Stimulated activated CD4-positive, alpha-beta T cell treated with anti-CD3 and anti-CD28 coated beads, Interleukin-15, amount 100 ng/mL, for 1 hour (primary cell): ENCODE data around the gene EAF2.
"Not testable (repeated sequence)": the region's sequence is repeated elsewhere in the genome, so short reads cannot be mapped to it uniquely, and the experiment has no call there.

ENCODE experiments used
- DNase-seq, 2 donors: peaks; one replicate each; pipeline ENCODE4 v3.0.0-alpha.2; 2020; ENCODE audit warnings: low read depth in 1 of 2, low spot score in 1 of 2

The EAF2 gene

GRCh38 chr3:121857778-121858177, 22.8 kb downstream of the EAF2 start:
- not testable (repeated sequence) for DNase-seq

GRCh38 chr3:121863247-121863646, 28.2 kb downstream of the EAF2 start:
- DNase-seq, result not testable (repeated sequence)

DNA sequence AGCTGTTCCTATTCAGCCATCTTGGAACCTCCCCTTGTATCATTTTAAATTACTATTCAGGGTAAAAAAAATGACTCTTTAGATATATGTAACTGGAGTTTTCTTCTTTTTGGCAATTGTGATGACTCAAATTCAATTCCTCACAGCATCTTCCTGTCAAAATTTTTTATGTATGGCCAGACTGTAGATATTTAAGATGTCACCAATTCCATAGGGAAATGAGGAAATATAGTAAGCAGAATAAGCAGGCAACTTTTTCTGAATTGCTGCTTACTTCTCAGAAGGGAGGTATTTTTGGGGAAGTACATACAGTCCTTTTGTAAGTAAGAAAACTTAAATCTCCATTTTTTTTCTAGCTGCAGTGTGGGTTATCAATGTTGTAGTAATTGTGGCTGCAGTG, 28.8 kb downstream of the EAF2 start:
- no peak for DNase-seq

DNA sequence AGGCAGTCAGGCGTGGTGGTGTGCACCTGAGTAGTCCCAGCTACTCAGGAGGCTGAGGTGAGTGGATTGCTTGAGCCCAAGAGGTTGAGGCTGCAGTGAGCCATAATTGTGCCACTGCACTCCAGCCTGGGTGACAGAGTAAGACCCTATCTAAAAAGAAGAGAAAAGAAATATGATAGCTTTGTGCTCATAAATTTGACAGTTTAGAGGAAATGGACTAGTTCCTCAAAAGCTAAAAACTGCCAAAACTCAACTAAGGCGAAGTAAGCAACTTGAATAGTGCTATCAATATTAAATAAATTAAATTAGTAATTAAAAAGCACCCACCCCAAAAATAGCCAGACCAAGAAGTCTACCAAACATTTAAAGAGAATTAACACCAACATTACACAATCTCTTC, 34.7 kb downstream of the EAF2 start:
- DNase-seq, result no peak

DNA sequence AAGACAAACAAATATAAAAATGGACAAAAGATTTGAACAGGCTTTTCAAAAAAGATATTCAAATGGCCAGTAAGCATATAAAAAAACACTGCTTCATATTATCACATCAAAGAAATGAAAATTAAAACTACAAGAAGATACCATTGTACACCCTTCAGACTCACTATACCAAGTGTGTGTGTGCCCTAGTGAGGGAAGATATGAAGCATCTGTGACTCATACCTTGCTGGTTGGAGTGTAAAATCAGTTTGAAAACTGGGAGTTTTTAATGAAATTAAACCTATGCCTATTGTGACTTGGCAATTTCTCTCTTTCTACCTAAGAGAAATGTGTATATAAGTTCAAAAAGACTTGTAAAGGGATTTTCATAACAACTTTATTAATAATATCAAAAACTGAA, 35.7 kb downstream of the EAF2 start:
- DNase-seq, result no peak

- DNase-seq, result no peak
Observed at GRCh38 chr3:121871430-121871829, 36.4 kb downstream of the EAF2 start.

- no peak for DNase-seq
Observed at GRCh38 chr3:121878411-121878810, 43.4 kb downstream of the EAF2 start.

DNA sequence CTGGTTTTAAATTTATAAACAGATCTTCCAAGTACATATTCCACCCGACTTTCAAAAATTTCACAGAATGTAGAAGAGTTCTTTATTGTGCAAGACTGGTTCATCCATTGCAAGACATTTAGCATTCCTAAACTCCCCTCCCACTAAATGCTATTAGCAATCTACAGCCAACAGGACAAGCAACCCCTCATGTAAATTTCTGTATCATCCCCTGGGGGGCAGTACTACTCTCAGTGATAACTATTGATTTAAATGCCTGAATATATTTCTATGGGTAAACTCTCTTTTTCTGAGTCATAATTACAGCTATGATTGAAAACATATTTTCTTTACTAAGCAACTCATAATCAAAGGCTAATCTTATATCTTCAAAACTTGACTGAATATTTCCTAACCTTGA, 48.5 kb downstream of the EAF2 start:
- no peak for DNase-seq

DNA sequence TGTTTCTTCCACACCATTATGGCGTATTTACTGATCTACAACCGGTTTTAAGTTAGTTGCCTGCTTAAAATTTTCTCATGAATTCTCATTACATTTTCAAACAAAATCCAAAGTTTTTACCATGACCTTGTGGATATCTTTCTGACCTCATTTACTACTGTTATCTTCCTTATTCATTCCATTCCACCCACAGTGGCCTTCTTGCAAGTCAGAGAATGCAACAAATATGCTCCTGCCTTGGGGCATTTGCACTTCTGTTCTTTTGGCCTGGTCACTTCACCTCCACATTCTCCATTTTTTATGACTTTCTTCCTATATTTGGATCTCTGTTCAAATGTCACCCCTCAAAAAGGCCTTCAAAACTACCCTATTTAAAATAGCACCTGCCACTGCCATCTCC, 50.4 kb downstream of the EAF2 start:
- no peak for DNase-seq

GRCh38 chr3:121894301-121894990, 59.4 kb downstream of the EAF2 start, which contains the start of gene SLC15A2:
Gene SLC15A2, plus strand, starts transcription at chr3:121894401. Its CDS starts 76 bp downstream, at chr3:121894477.
- no peak for DNase-seq

DNA sequence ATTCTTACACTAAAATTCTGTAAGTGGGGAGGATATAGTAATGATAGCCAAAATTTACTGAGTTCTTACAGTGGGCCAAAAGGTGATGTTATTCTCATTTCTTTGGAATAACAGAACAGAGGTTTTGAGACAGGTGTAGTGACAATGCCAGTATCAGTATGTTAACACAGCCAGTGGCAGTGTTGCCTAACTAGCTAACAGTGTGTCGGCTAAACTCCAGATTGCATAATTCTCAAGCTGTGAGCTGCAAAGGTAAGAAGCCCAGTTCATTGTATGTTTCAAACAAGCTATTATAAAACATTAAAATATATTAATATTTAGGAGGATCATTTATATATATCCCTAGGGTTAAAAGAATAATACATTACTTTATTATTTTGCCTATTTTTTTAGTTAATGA, 60.1 kb downstream of the EAF2 start:
- DNase-seq, result no peak

DNA sequence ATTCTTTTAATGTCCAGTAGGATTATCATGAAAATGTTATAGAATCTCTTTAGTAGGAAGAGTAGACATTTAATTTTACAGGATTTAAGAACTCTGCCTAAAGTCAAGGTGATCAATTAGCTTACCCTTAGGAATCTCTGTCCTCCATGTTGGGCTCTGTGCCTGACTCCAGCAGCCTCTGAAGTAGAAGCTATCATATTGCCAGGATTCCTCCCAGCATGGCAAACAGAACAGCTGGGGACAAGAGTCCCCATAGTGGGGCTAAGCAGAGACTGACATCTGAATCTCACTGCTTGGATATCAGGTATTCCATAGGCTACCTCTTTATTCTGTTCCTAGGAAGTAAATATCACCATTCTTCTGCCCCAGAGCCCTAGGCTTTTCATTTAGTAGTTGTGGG, 60.7 kb downstream of the EAF2 start:
- no peak for DNase-seq

DNA sequence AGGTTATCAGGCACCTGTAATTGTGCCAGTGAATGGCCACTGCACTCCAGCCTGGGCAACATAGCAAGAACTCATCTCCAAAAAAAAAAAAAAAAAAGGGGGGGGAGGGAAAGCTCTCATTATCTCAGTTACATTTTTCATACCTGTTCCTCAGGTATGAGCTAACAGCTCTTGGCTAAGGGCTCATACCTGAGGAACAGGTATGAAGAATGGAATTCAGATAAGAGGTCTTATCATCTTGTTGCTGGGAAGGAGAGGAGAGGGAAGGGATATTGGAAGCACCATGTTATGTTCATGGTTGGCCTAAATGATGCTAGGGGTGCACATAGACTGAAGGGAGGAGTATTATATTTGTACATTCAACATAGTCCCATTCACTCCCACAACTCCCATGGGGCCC, 61.8 kb downstream of the EAF2 start:
- no peak for DNase-seq

DNA sequence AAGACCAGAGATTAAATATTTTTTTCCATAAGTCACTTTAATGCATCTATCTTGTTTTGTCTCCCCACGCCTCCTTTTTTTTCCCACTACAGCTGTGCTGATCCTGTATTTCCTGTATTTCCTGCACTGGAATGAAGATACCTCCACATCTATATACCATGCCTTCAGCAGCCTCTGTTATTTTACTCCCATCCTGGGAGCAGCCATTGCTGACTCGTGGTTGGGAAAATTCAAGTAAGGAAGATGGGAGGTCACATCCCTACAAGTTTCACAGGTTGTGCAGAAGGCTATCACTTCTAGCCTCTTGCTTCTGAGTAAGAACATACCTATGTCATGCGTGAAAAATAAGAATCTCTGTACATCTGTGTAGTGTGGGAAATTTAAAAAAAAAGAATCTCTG, 62.3 kb downstream of the EAF2 start:
- no peak for DNase-seq

DNA sequence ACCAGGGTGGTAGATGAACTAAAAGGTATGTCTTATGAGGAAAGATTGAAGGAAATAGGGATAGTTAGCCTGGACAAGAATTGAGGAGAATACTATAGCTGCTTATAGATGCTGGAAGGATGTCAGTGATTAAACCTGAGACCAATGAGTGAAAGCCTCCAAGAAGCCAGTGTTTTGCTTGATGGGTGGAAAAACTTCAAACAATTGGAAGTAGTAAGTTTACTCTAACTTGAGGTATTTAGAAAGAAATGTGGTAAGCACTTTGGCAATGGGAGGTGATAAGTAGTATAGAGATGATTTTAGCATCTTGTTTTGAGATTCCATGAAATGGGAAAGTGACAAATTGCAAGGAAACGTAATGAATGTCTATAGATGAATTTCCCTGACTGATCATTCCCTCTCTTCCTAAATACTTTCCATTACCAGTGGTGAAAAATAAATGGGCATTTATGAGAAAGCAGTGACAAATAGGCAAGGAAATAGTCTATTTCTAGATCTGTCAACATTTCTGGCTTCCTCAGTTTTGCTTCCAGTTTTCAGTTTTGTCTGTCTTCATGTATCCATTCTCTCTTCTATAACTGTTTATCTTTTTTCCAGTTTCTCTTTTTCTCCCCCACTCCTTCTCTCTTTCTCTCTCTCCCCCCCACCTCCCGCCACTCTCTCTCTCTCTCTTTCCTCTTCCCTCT, 78.4 kb downstream of the EAF2 start:
- DNase-seq, result no peak

DNA sequence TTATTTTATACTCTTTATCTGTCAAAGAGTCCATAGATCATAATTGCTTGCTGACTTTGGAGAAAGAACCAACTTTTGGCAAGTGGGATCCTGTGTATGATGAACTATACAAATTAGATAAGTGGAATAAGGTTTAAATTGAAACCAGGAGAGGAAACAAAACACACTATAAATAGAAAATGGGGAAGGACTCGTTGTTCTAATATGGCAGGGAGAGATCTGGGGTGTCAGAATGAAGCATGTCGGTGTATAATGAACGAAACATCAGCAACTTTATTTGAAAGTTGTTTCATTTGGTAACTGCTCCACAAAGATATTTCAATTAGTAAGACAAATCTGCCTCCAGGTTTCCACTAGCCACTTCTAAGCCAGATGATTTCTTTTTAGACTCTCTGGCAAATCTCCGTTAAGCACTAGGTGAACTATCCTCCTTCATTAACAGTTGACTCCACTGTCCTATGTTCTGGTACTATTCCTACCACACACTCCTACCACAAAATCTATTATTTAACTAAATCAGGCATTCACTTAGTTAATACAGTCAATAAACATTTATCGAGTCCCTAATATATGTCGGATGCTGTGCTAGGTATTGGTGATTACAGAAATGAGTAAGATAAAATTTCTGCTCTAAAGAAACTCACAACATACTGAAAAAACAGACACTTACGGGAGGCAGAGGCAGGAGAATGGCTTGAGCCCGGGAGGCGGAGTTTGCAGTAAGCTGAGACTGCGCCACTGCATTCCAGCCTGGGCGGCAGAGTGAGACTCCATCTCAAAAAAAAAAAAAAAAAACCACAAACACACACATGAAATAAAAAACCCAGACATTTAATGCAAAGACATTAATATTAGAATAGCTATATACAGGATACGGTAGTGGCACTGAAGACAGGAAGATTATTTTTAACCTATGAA, 79.3 kb downstream of the EAF2 start:
- DNase-seq, result no peak

DNA sequence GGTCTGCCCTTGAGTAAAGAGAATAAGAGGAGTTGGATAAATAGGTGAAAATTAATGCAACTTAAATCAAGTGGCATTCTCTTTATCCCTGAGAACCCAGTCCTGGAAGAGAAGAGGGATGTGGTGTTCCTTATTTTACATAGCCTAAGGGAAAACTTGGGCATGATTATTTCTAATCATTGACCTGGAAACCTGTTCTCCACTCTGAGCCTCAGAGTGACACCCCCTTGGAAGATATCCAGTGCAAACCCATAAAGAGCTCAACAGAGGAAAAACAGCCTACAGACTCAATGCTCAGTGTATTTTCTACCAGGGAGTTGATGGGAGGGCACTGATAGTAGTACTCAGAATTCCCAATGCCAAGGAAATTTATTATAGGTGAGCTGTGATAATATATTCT, 81.2 kb downstream of the EAF2 start:
- no peak for DNase-seq

- no peak for DNase-seq
Observed at GRCh38 chr3:121918779-121919483, 83.9 kb downstream of the EAF2 start.

- DNase-seq, result no peak
Observed at GRCh38 chr3:121924734-121925133, 89.7 kb downstream of the EAF2 start.

GRCh38 chr3:121926380-121926779, 91.4 kb downstream of the EAF2 start:
- no peak for DNase-seq
